ENCODE data around the gene SCN2B.

SCN2B gene

DNA sequence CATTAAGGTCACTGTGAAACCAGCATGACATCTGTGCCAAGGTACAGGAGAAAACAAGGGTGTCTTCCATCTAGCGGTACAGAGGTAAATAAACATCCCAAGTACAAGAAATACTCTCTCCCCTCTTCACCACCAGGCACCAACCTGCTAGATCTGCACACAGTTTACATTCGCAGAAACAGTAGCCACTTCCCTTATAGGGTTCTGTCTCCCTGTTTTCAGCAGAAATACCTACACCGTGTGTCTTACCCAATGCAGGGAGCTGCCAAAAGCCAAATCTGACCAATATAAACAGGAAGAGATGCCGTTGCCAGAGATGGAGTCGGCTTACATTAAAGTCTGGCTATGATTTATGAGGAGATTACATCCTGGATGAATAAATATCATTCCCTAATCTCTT, 25.0 kb downstream of the SCN2B start:
- no peak for DNase-seq

DNA sequence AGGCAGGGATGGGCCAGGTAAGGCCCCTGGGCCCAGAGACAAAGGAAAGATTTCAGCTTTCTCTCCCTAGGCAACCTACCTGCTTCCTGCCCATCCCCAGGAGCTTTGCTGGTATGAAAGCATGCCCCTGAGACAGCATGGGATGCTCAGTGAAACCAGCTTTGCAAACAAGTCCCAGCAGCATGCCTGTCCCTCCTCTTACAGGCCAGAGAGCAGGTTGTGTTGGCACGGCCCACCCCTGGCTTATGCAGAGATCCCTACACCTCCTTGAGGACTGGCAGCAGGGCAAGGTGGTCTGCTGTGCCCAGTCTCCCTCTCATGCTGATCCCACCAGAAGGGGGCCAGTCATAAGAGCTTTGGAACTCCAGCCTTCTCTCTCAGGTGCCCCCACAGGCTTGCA, 26.9 kb downstream of the SCN2B start:
- DNase-seq: no peak

DNA sequence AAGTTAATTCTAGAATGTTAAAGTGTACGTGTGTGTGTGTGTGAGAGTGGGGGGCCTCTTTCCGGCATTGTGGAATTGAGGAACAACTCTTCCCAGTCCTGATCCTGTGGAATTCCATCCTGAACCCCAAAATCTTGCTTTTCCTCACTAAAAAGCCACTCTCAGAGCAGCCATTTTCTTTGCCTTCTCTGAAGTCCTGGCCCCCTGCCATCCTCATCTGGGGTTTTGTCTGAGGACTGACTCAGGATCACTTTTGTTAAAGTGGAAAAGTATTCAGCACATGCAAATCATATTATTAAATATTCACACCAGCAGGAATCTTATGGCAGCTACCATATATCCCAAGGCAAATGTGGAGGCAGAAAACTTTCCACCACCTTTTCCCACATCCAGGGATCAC, 27.6 kb downstream of the SCN2B start:
- no peak for DNase-seq

DNA sequence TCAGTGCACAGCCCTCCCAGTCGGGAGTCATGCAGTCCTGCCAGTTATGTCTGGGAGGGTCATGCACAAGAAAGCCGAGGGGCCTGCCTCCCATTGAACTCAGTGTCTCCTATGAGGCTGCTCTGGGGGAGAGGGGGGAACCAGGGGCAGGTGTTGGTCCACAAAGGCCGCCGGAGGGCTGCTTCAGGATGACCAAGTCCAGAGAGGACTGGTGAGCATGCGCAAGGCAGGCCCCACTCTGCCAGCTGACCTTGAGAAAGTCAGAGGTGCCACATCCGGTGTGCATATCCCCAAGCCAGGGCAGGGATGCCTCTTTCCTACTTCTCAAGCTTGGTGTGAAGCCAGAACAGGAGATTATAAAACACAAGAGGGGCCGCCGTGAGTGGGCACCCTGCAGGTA, 28.2 kb downstream of the SCN2B start:
- DNase-seq: no peak

DNA sequence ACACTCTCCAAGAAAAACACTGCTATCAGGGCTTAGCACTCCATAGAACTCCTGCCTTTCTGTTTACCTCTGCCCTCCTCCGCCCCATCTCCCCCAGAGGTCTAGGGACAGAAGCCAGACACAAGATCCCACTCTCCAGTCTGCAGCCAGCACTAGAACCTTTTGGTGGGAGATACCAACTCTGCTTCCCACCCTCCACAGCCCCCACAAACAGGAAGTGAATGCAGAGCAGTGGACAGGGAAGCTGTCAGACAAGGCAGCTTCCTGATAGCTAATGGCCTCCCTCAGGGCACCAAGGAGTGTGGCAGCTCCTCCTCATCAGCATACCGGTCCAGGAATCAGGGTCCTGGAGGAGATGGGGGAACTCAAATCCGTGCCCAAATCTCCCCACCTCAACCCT, 28.9 kb downstream of the SCN2B start:
- no peak for DNase-seq

DNA sequence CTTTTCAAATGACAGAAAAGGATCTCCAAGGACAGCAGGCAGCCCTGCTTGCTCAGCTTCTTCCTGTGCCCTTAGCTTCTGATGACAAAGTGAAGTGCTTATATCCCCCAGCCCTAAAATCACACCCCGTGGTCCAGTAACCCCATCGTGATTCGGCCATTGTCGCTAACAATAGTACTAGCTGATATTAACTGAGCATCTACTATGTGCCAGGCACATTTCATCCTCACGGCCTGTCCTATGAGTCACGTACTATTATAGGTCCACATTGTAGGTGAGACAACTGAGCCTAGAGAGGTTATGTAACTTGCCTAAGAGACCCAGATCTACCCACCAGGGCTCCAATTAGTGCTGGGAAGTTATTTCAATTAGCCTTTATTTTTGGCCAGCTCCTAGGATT, 29.9 kb downstream of the SCN2B start:
- no peak for DNase-seq

DNA sequence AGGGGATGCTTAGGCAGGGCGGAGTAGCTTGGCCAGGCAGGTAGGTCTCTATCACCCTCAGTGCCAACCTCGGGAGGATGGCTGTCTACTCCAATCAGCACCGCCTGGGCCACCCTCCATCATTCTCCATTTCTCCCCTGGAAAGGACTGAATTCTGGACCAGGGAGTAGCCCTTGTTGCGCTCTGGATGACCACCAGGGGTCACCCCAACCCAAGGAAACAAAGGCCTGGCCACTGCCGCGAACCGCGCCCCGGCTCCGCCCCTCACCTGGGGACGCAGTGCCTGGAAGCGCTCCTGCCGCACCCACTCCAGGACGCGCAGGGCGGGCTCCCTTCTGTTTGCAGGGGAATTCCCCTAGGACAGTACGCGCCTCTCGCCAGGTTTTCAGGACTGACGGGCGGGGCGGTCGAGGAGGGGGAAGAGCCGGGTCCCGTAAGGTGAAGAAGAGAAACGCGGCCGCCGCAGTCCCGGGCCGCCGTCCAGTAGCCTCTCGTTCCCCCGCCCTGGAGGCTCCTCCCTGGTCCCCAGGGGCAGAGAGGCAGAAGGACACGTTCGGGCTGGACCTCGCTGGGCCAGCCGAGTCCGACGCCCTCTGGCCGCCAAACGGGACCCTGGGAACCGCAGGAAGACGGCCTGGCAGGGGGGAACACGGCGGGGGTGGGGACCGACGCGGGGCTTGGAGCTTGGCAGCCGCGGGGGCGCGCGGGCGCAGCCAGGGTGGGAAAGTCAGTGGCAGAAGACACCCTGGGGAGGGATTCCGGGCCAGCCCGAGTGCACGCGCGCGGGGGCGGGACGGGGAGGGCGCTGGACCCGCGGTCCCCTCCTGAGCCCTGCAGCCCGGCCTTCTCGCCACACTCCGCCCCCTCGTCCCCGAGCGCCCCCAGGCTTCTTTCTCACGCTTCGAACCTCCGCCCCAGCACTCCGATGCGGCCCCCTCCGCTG, 30.9 kb downstream of the SCN2B start:
- DNase-seq: peak; percentile 69 to 86 (median 80)

DNA sequence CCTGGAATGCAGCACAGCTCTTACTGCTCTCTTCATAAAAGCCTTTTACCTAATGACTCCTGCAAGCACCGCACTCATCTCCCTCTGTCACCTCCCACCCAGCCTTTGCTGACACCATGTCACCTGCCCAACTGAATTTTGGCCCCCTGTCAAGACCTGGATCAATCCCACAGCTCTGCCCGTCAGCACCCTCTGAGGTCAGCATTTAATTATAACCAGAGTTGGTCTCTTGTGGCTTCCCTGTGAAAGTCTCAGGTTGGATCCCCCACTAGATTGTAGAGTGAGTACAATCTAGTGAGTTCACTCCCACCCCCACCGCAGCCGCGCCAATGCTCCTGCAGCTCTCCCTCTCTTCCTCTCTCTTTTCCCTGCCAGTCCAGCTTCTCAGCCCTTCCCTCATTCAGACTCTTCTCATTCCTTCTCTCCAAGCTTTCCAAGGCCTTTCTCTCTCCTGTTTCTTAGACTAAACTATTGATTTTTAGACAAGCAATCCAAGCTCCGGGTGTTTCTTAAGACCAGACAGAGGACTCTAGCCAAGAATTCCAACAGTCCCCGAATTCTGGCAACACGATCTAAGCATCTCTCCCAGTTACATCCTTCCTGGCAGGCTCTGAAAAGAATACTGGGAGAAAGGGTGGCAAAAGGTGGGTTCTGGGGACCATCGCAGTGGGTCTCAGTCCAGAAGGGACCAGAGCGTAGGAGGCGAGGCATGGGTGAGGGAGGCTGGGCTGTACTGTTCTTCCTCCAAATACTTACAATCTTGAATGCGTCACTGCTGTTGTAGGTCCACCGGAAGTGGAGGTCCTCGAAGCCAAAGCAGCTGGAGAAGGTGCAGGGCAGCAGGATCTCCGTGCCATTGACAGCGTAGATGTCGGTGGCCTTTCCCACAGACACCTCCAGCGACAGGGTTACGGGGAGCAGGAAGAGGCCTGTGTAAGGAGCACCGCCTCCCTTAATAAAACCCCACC, 31.9 kb downstream of the SCN2B start:
- DNase-seq: no peak

DNA sequence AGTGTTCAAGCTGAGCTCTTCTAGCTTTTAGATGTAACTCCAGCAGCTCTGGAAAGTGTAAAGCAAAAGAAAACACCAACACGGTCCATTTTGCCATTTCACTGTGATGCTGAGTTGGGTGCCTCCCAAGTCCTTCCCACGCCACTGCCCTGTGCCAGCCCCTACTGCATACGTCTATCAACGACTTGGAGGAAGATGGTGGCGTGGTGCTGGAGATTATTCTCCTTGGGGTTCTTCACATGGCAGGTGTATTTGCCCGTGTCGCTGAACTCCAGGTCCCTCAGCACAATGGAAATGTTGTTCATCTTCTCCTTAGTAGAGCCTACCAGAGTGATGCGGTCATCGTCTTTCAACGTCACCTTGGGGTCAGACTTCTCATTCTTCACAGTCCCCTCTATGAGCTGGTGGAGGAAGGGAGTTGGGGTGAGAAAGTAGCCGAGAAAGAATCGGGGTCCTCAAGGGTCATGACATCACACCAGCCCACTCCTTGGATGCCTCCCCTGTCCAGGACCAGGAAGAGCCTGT, 32.7 kb downstream of the SCN2B start:
- DNase-seq: no peak

DNA sequence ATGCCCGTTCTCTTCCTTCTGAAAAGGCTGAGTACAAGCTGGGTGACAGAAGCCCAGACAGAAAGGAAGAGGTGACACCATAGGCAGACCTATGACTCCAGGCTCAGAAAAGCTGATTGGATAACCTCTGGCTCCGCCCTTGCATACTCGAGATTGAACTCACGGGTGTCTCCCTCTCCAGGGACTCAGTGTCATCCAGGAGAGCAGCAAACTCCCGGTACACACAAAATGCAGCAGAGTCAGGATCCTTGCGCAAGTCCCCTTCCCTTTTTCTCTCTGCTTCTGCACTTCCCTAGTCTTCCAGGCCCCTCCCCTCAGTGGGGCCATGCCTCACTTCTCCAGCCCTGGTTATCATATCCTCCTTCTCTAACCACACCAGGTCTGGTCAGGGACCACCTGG, 33.6 kb downstream of the SCN2B start:
- DNase-seq: no peak

DNA sequence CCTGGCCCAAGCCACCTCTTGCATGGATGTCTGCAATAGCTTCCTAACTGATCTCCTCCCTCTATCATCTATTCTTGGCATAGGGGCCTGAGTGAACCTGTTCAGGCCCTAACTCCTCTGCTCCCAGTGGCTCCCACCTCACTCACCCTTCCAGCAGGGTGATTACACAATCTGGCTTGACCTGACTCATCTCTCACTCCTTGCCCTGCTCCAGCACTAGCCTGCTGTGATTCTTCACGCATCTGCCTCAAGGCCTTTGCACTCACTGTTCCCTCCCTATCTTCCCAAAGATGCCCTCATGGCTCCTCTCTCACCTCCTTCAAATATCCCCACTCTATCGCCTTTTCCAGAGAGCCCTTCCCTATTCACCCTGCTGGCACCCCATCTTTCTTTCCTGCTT, 34.4 kb downstream of the SCN2B start:
- no peak for DNase-seq

DNA sequence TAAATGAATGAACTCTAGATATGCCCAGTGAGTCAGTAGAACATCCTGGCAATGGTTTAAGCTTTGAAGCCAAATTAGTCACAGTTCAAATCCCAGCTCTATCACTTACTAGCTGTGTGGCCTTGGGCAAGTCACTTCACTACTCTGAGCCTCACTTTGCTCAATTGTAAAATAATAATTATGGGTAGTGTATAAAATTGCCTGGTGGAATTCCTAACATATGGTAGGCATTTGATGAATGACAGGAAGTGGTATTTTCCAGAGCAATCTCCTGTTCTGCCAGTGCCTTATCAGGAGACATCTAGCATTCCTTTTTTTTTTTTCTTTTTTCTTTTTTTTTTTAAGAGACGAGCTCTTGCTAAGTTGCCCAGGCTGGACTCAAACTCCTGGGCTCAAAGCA, 36.9 kb downstream of the SCN2B start:
- no peak for DNase-seq

DNA sequence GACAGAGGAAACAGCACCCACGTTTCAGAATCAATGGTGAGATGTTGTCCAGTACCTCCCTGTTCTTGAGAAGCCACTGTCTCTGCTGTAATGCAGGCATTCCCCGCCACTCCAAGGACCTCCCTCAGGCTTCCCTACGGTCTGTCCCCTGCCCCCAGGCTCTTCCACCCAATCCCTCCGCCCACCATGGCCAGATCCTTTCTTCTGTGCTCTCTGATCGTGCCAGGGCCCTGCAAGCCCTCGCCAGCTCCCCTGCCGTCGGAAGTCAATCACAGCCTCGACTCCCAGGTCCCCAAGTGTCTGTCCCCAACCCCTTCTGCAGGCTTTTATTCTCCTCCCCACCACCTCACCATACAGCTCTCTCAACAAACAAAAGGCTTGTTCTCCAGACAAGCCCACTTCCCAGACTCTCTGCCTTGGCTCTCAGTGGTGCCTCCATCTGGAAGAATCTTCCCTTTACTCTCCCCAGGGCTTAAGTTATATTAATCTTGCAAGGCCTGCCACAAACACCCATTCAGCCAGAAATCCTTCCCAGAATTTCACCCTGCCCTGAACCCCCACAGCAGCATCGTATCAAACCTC, 37.5 kb downstream of the SCN2B start:
- DNase-seq: no peak

DNA sequence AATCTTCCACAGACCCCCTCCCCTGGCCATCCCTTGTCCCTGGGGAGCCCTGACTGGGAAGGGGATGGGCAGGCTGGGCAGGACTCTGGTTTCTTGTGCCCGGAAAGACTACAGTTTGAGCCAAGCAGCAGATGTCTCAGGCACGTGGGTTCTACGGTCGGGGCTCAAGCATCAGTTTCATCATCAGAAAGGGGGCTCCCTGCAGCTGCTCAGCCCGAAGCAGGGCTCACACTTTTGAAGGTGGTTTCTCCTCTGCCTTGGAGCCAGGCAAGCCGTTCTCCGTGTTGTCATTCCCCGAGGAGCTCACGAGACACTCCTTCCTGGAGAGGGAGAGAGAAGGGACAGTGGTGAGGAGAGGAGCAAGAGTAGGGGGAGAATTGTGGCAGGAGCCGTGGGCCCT, 39.6 kb downstream of the SCN2B start:
- DNase-seq: no peak

DNA sequence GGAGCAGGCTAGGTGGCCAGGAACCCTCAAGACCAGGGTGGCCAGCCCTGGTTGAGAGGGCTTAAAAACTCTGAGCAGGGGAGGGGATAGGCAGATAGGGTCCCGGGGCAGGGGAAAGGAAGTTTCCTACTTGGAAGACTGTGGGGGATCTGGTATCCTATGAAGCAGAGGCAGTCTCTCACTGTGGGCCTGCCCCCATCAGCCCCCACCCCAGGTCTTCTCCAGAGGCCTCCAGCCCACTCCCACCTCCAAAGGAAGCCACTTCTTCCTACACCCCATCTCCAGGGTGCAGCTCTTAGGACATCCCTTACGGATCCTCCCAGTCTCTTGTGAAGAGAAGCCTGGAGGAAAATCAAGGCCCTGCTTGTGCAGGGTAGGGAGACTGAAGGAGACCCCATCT, 40.1 kb downstream of the SCN2B start:
- no peak for DNase-seq

DNA sequence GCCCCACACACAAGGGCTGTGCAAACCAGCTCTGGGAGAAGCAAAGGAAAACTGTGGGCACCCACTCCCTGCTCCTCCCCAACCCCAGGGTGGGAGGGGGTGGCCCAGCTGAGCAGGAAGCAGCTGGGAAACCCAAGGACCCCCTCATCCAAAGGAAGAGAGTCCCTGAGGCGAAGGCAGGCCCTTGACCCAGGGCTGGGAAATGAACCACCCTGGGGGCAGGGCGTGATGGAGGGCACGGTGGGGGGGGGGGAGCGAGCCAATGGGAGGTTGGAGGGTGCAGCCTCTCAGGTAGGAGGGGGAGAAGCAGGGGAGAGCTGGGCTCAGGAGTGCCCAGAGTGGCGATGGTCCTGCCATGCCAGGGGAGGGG, 40.7 kb downstream of the SCN2B start:
- no peak for DNase-seq

DNA sequence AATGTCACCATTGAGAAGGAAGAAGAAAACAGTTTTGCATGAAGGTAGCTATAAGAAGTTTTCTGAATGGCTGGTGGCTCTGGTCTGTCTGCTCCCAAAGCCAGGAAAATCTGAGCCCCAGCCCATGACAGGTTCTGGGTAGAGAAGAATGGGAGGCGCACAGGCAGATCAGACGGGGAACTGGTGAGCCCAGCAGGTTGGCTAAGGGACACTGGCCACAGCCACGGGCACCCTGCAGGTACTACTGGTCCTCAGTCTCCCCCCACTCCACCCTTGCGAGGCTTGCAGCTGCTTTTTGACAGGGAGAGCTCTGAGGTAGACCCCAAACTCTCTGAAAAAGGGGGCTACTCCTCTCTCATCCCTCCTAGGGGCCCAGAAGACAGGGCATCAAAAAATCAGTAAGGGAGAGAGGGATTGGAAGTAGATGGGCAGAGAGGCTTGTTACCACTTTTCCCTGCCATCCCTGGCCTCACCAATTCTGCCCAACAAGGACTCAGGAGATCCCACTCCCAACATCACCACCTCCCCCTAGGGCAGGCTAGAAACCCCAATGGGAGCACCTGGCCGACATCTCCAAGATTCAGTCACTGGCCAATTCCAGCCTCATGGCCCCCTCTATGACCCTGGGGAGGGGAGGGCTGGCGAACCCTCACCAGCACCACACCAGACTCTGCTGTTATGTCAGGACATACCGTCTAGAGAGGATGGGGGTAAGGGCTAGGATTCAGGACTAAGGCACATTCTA, 41.2 kb downstream of the SCN2B start:
- no peak for DNase-seq

DNA sequence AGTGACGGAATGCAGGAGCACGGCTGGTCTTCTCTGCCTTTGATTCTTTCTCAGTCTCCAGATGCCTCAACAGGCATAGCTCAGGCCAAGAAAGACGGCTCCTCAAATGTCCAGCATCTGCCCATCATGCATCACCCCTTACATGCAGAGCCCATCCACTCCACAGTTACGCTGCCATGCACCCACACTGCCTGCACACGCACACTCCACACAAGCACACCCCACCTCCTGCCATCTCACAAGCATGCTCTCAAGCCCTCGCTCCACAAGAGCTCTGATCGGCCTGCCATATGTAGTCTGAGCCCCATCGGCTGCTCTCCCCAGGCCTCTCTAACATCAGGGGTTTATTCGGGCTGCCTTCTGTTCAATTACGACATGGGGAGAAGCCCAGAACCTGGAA, 42.6 kb downstream of the SCN2B start:
- DNase-seq: no peak

DNA sequence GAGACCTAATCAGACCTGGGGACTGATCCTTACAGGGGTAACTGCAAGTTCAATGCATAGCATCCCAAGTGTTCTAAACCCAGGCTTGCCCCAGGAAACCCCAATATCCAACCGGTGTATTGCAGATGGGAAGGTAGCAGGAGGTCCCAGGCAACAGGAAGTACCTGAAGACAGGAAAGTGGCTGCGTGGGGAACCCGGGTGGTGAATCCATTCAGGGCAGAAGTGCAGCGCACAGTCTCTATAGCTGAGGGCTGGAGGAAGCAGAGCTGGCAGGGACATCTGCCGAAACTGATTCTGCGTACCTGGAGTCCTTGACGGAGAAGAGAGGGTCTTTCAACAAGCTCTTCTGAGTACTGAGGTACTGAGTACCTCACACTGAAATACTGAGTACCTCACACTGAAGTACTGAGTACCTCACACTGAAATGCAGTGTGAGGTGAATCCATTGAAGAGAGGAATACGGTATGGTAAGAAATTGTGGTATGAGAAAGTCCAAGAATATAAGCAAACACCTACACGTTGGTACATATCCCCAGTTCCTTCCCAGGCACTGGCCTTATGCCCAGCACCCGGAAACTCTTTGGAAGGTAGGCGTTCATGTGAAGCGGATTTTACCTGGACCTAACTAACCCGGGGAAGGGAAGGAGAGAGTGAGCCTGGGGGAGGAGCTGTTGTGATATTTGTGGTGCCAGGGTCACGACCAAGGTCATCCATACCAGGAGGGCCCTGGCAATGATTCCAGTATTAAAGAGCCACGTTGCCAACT, 43.9 kb downstream of the SCN2B start:
- DNase-seq: no peak

DNA sequence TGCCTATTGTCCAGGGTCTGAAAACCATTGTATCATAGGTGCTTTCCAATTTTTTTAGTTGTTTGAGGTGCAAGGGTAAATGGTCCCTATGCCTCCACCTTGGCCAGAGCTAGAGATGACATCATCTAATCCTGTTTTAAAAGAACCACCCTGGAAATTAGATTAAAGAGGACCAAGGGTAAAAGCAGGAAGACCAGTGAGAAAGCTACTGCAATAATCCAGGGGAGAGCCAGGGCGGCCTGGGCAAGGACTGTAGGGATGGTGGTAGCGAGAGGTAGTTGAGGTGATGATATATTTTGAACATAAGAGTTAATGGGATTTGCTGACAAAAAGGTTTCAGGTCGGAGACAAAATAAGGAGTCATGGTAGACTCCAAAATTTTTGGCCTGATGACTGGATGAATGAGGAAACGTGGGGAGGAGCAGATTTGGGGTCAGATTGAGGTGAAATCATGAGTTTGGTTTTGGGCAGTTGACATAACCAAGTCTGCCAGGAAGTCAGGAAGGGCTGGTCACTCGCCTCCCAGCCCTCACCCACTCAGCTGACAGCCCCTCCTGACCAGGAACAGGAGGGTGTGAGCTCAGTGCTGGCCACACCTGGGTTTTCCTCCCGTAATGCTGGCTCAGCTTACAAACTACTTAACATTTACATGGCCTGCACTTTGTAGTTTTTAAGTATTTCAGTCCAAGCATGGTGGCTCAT, 46.8 kb downstream of the SCN2B start:
- no peak for DNase-seq

Data from stimulated activated naive CD4-positive, alpha-beta T cell (primary cell).